A549 (cell line): ENCODE measurements around the gene PSMB7. TPM values are rescaled to one million over a fixed set of nuclear protein-coding genes. Genes with fewer than 3 reads are reported as not detected.

ENCODE experiments used
- ATAC-seq, 2 experiments: fragments of 200-7000 bp in 1 of 2; fragments of >200 bp in 1 of 2; cut with Nextera tagmentation in 1 of 2; cut with Tn5 transposase in 1 of 2; 3 replicates each; pipeline versions ENCODE4 v1.8.0 to v1.9.1; 2018 to 2020; ENCODE audit warnings: mild to moderate bottlenecking in 1 of 2, moderate library complexity in 1 of 2
- CTCF ChIA-PET: fragments of 300-600 bp; sonication (Branson Sonifier 250); formaldehyde crosslinking; extraction: SDS; loops from one replicate; lab custom pipeline; 2021; ENCODE audit warnings: antibody characterized with exemption, inconsistent platforms; lab: Yijun Ruan, JAX
- POLR2A ChIA-PET: fragments of 350-600 bp; formaldehyde crosslinking; extraction: SDS; loops from one replicate; lab custom pipeline; 2021; ENCODE audit warnings: antibody characterized with exemption, inconsistent platforms; lab: Yijun Ruan, JAX
- DNase-seq, 2 experiments: peaks; one replicate each; pipeline versions ENCODE4 v3.0.0 to v3.0.0-alpha.2; 2011 to 2016; ENCODE audit warnings: low read depth in 1 of 2, low spot score in 1 of 2
- FAIRE-seq: peaks from 2 replicates; lab custom pipeline; 2011; peaks lifted over from hg19 to GRCh38; lab: Jason Lieb, UNC
- H3K27ac ChIP-seq, 2 experiments: fragments of >200 bp; sonication (Bioruptor Twin); formaldehyde crosslinking; 3 replicates each; pipeline ENCODE4 v1.5.1; 2016 to 2017
- H3K4me1 ChIP-seq: fragments of >200 bp; sonication (Bioruptor Twin); formaldehyde crosslinking; 3 replicates; pipeline ENCODE4 v1.6.1; 2016
- H3K4me2 ChIP-seq: fragments of >200 bp; sonication (Bioruptor Twin); formaldehyde crosslinking; 3 replicates; pipeline ENCODE4 v1.6.1; 2016
- H3K4me3 ChIP-seq: fragments of >200 bp; sonication (Bioruptor Twin); formaldehyde crosslinking; 3 replicates; pipeline ENCODE4 v1.5.1; 2016
- H3K9me3 ChIP-seq: fragments of >200 bp; sonication (Bioruptor Twin); formaldehyde crosslinking; 3 replicates; pipeline ENCODE4 v1.6.1; 2016
- CBX8 ChIP-seq: fragments of 200-600 bp; sonication (generic); IDR thresholded peaks from 2 replicates; pipeline ENCODE4 v1.6.1; 2016
- EHF ChIP-seq: fragments of 250-450 bp; sonication (Bioruptor Pico); IDR thresholded peaks from 2 replicates; pipeline ENCODE4 v1.5.0; 2020; ENCODE audit warnings: mild to moderate bottlenecking
- EHMT2 ChIP-seq: fragments of 200-600 bp; sonication (generic); IDR thresholded peaks from 2 replicates; pipeline ENCODE4 v1.6.1; 2016; ENCODE audit warnings: antibody characterized with exemption, low read depth, mild to moderate bottlenecking, moderate library complexity
- EP300 ChIP-seq, 2 experiments: fragments of >200 bp; sonication (Bioruptor Twin); formaldehyde crosslinking; IDR thresholded peaks; 2 replicates in 1 of 2; 3 replicates in 1 of 2; pipeline ENCODE4 v1.6.1; 2016 to 2017
- FOSB ChIP-seq: fragments of 250-450 bp; sonication (Bioruptor Pico); IDR thresholded peaks from 2 replicates; pipeline ENCODE4 v1.5.0; 2020; ENCODE audit warnings: mild to moderate bottlenecking, moderate library complexity
- FOSL2 ChIP-seq, 2 experiments: fragments of 450-650 bp in 1 of 2; fragments of >200 bp in 1 of 2; sonication (Bioruptor Twin) in 1 of 2; formaldehyde crosslinking; IDR thresholded peaks; 2 replicates each; pipeline versions ENCODE4 v1.5.0 to v1.6.1; 2016 to 2020; ENCODE audit warnings: mild to moderate bottlenecking in 1 of 2, moderate library complexity in 1 of 2
- FOXS1 ChIP-seq: fragments of 250-450 bp; sonication (Bioruptor Pico); IDR thresholded peaks from 2 replicates; pipeline ENCODE4 v1.5.0; 2020; ENCODE audit warnings: mild to moderate bottlenecking, moderate library complexity
- GATA3 ChIP-seq: IDR thresholded peaks from 2 replicates; pipeline ENCODE4 v1.6.1; 2012; ENCODE audit warnings: borderline replicate concordance
- HOXB13 ChIP-seq: fragments of 250-450 bp; sonication (Bioruptor Pico); IDR thresholded peaks from 2 replicates; pipeline ENCODE4 v1.5.0; 2020; ENCODE audit warnings: low read depth, mild to moderate bottlenecking, moderate library complexity
- HOXB5 ChIP-seq: fragments of 250-450 bp; sonication (Bioruptor Pico); IDR thresholded peaks from 2 replicates; pipeline ENCODE4 v1.5.0; 2020; ENCODE audit warnings: mild to moderate bottlenecking, moderate library complexity
- JUN ChIP-seq, 2 experiments: fragments of >200 bp; sonication (Bioruptor Twin); formaldehyde crosslinking; IDR thresholded peaks; 2 replicates in 1 of 2; 3 replicates in 1 of 2; pipeline ENCODE4 v1.6.1; 2016 to 2017
- KDM1A ChIP-seq: fragments of 200-600 bp; sonication (generic); IDR thresholded peaks from 2 replicates; pipeline ENCODE4 v1.6.1; 2016; ENCODE audit warnings: low read depth, mild to moderate bottlenecking
- KDM5A ChIP-seq: fragments of 200-600 bp; sonication (generic); IDR thresholded peaks from 2 replicates; pipeline ENCODE4 v1.6.1; 2016; ENCODE audit warnings: antibody characterized with exemption, mild to moderate bottlenecking
- MAFK ChIP-seq: fragments of 450-650 bp; IDR thresholded peaks from 2 replicates; pipeline ENCODE4 v1.6.1; 2014; ENCODE audit not compliant: partially characterized antibody
- MYC ChIP-seq: IDR thresholded peaks from 2 replicates; pipeline ENCODE4 v1.6.1; 2012; ENCODE audit warnings: mild to moderate bottlenecking, inconsistent platforms, low read length, improper control_type of control experiment, borderline replicate concordance
- POLR2AphosphoS2 ChIP-seq: conservative IDR thresholded peaks from 2 replicates; pipeline ENCODE4 v1.6.1; 2012; ENCODE audit warnings: low read length, improper control_type of control experiment, inconsistent platforms
- RAD21 ChIP-seq, 2 experiments: fragments of >200 bp in 1 of 2; sonication (Bioruptor Twin) in 1 of 2; formaldehyde crosslinking in 1 of 2; IDR thresholded peaks in 1 of 2; conservative IDR thresholded peaks in 1 of 2; 2 replicates in 1 of 2; 3 replicates in 1 of 2; pipeline ENCODE4 v1.6.1; 2012 to 2018; ENCODE audit warnings: inconsistent platforms in 1 of 2
- RCOR1 ChIP-seq: fragments of 150-350 bp; IDR thresholded peaks from 2 replicates; pipeline ENCODE4 v1.6.1; 2014; ENCODE audit warnings: antibody characterized with exemption, low read length, low read depth
- RFX5 ChIP-seq: fragments of 450-650 bp; IDR thresholded peaks from 2 replicates; pipeline ENCODE4 v1.7.1; 2014; ENCODE audit warnings: antibody characterized with exemption, mild to moderate bottlenecking, moderate library complexity
- SMC3 ChIP-seq: fragments of >200 bp; sonication (Bioruptor Twin); formaldehyde crosslinking; IDR thresholded peaks from 3 replicates; pipeline ENCODE4 v1.6.1; 2018; ENCODE audit warnings: inconsistent platforms
- TFCP2L1 ChIP-seq: fragments of 250-450 bp; sonication (Bioruptor Pico); IDR thresholded peaks from 2 replicates; pipeline ENCODE4 v1.5.0; 2021; ENCODE audit warnings: mild to moderate bottlenecking
- ZFP36 ChIP-seq: fragments of 450-650 bp; IDR thresholded peaks from 2 replicates; pipeline ENCODE4 v1.6.1; 2014; ENCODE audit warnings: borderline replicate concordance; ENCODE audit not compliant: partially characterized antibody
- ZSCAN20 ChIP-seq: fragments of 250-450 bp; sonication (Bioruptor Pico); IDR thresholded peaks from 2 replicates; pipeline ENCODE4 v1.8.0; 2022; ENCODE audit warnings: mild to moderate bottlenecking, moderate library complexity
- WGBS: methylation state at CpG from one replicate; pipeline ENCODE4 v1.1.6; 2017; ENCODE audit errors: missing lambda C conversion rate; 5-methylcytosine and 5-hydroxymethylcytosine counted together
- polyA plus RNA-seq, 4 experiments: library from polyadenylated mRNA; depleted of rRNA in 3 of 4; stranded (reverse); fragments of >200 nt; fragmentation: RNase III in 1 of 4; extraction: RNeasy Plus Mini Kit Qiagen cat#74134 plus additional on column Dnase treatment in 1 of 4; gene quantifications; 2 replicates in 3 of 4; 3 replicates in 1 of 4; pipeline ENCODE4 v1.2.3, GENCODE V29; 2011 to 2017
- TF ChIP-seq, protein P1 (sequence below): fragments of >200 bp; sonication (Bioruptor Twin); formaldehyde crosslinking; IDR thresholded peaks from 3 replicates; pipeline ENCODE4 v1.5.1; 2016
- TF ChIP-seq, protein P2 (sequence below): fragments of 450-650 bp; IDR thresholded peaks from 2 replicates; pipeline ENCODE4 v1.6.1; 2014; ENCODE audit warnings: antibody characterized with exemption
- TF ChIP-seq, protein P3 (sequence below): IDR thresholded peaks from 2 replicates; pipeline ENCODE4 v1.6.1; 2012

The PSMB7 gene
- polyA plus RNA-seq, 2 of the 4 experiments (the other 2 are of a cell fraction): 332 to 418 TPM

GRCh38 chr9:124436320-124436719, 21.1 kb upstream of the PSMB7 start:
- DNase-seq: no peak
- Histone ChIP-seq H3K27ac (no peak overlapping the region), H3K4me3 (no peak overlapping the region)
- TF ChIP-seq HOXB13 (CRISPR knock-in tag) (no peak), RAD21 (conservative IDR thresholded peaks at IDR 0.05 in 1 of 2, IDR thresholded peaks at IDR 0.05 in 1 of 2) (no peak), FOXS1 (CRISPR knock-in tag) (no peak), EHF (CRISPR knock-in tag) (no peak), EP300 (IDR thresholded peaks at IDR 0.05) (no peak), HOXB5 (CRISPR knock-in tag) (no peak), MAFK (no peak), CBX8 (no peak), POLR2AphosphoS2 (no peak), RCOR1 (no peak), RFX5 (no peak), FOSB (CRISPR knock-in tag) (no peak), TFCP2L1 (CRISPR knock-in tag) (no peak), ZSCAN20 (CRISPR knock-in tag) (no peak), ZFP36 (no peak), KDM5A (no peak), FOSL2 (IDR thresholded peaks at IDR 0.05) (no peak), FOSL2 (CRISPR knock-in tag; IDR thresholded peaks at IDR 0.05) (no peak)
- TF ChIP-seq, protein P1, sequence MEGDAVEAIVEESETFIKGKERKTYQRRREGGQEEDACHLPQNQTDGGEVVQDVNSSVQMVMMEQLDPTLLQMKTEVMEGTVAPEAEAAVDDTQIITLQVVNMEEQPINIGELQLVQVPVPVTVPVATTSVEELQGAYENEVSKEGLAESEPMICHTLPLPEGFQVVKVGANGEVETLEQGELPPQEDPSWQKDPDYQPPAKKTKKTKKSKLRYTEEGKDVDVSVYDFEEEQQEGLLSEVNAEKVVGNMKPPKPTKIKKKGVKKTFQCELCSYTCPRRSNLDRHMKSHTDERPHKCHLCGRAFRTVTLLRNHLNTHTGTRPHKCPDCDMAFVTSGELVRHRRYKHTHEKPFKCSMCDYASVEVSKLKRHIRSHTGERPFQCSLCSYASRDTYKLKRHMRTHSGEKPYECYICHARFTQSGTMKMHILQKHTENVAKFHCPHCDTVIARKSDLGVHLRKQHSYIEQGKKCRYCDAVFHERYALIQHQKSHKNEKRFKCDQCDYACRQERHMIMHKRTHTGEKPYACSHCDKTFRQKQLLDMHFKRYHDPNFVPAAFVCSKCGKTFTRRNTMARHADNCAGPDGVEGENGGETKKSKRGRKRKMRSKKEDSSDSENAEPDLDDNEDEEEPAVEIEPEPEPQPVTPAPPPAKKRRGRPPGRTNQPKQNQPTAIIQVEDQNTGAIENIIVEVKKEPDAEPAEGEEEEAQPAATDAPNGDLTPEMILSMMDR: no peak
- TF ChIP-seq, protein P2, sequence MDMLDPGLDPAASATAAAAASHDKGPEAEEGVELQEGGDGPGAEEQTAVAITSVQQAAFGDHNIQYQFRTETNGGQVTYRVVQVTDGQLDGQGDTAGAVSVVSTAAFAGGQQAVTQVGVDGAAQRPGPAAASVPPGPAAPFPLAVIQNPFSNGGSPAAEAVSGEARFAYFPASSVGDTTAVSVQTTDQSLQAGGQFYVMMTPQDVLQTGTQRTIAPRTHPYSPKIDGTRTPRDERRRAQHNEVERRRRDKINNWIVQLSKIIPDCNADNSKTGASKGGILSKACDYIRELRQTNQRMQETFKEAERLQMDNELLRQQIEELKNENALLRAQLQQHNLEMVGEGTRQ: no peak
- TF ChIP-seq, all 56 proteins: peak for 0
- H3K9me3 ChIP-seq: no peaks in the 10 kb centered on the region
- no peaks in the 10 kb centered on the region for H3K4me1 ChIP-seq
- H3K4me2 ChIP-seq: no peak overlapping the region
- no peak for FAIRE-seq
- POLR2A ChIA-PET: no interaction called here
- CTCF ChIA-PET: interaction anchor here (1.2 to 1.3 kb wide), 2 partner anchors 12 to 17 kb away, joined by 4 read pairs; no protein-coding TSS in a partner anchor
- ATAC-seq: no peak

- ATAC-seq: no peak
- CTCF ChIA-PET: interaction anchor here (1.1 to 4.2 kb wide), 4 partner anchors 10 to 177 kb away, joined by 3 to 31 read pairs (median 7); no protein-coding TSS in a partner anchor
Observed at GRCh38 chr9:124429530-124429867, 14.3 kb upstream of the PSMB7 start.

More at GRCh38 chr9:124429530-124429867, 14.3 kb upstream of the PSMB7 start:
- DNase-seq (no peak), FAIRE-seq (no peak)
- TF ChIP-seq, protein P3, sequence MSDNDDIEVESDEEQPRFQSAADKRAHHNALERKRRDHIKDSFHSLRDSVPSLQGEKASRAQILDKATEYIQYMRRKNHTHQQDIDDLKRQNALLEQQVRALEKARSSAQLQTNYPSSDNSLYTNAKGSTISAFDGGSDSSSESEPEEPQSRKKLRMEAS: no peak
- no peak for TF ChIP-seq JUN (IDR thresholded peaks at IDR 0.05)
- TF ChIP-seq KDM1A: no peak
- TF ChIP-seq SMC3: no peak
- TF ChIP-seq MYC: no peak
- no peak for TF ChIP-seq EHMT2
- no peak for TF ChIP-seq GATA3
- 50% methylated on average over 4 of the region's 4 CpGs for WGBS
- Histone ChIP-seq H3K27ac (no peak overlapping the region), H3K4me1 (no peaks in the 10 kb centered on the region), H3K4me3 (no peak overlapping the region), H3K4me2 (no peak overlapping the region), H3K9me3 (no peaks in the 10 kb centered on the region)
- POLR2A ChIA-PET: no interaction called here
